Activated gamma-delta T cell treated with anti-CD3 and anti-CD28 coated beads, Interleukin-2, amount 50 U/mL, for 16 hours (primary cell): ENCODE results near the gene NMNAT2.

Experiments used
- DNase-seq: peaks from one replicate; pipeline ENCODE4 v3.0.0-alpha.2; 2020; ENCODE audit warnings: low read depth

NMNAT2 gene

DNA sequence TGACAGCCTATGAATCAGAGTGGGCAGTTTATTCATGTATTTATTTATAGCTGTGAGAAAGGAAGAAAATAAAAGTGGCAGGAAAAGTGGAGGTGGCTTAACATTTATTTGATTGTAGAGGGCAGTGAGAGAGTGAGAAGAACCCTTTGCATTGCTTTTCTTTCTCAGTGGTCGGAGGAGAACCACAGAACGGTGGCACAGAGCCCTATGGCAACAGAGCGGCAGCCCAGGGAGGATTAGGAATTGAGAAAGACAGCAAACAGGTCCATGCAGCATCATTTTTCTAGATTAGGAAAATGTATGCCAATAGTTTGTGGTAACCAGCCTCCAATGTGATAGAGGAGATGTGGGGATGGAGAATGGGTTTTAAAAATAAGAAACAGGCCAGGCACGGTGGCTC lies 53.1 kb downstream of the NMNAT2 start:
- DNase-seq: no peak

- no peak for DNase-seq
Observed at GRCh38 chr1:183363972-183364371, 54.2 kb downstream of the NMNAT2 start.

DNA sequence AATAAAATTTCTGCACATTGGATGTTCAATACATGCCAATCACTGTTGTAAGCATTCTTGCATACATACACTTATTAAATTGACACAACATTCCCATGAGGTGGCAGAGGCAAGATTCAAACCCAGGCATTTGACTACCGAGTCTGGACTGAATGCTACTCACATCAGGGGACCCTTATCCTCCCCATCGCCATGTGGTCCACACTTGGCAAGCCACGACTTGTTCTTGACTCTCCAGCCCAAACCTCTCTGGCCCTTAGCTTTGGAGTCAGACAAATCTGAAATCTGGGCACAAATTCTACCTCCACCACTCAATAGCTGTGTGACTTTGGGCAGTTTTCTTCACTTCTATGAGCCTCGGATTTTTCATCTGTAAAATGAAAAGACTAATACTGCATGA lies 57.1 kb downstream of the NMNAT2 start:
- no peak for DNase-seq

DNA sequence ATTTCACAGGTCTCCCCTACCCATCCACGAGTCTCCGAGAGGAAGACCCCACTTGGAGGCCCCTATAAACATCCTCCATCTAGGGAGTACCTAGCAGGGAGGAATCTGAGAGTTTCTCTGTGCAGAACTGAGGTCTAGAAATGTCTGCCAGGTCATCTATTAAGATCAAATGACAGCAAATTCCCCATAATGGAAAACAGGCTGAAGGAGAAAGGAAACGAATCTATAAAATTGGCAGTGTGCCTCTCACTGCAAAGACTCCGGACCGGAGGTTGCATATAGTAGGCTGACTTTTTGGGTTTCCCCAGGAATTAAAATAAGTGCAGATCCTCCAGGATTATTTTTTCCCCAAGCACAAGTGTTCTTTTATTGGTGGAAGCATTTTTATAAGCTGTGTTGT lies 57.7 kb downstream of the NMNAT2 start:
- no peak for DNase-seq

DNA sequence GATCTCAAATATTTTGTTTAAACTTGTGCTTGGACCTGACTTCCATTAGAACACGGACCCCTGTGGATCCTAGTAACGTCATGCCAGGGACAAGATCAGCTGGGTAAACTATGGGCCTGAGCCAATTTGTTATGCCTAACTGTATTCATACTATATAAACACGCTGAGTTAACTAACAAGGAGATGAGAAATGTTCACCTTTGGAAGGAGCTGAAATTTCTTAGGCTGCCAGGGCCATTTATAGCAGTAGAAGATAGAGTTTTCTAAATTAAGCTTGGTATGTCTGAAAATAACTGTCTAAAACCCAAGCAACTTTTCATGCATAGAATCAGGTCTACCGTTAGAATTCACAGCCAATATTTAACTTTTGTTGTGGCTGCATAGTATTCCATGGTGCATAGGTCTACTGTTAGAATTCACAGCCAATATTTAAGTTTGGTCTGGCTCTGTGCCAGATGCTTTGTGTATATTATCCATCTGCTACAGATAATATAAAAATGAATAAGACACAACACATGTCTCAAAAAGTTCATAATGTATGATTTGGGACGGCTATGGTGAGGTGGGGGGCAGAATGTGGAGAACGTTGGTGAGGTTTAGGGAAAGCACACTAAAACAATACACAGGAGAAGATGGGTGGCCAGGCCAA lies 61.5 kb downstream of the NMNAT2 start:
- DNase-seq: no peak

- no peak for DNase-seq
Observed at GRCh38 chr1:183355797-183356196, 62.4 kb downstream of the NMNAT2 start.

- no peak for DNase-seq
Observed at GRCh38 chr1:183355181-183355580, 63.0 kb downstream of the NMNAT2 start.

DNA sequence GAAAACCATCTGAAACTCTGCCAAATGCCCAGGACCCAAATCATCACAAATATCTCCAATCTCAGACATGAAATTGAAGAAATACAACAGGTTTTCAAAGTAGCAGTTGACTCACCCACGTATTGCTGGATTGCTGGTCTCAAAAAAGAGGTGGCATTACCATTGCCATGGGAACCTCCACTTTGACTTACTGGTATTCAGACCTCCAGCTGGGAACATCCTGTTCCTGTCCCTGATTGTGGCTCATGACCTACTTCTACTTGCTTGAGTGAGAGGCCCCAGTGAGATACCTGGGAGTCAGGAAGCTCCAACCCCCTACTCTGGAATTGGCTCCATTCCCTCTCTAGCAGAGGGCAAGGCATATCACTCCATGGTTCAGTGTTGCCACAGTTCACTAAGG lies 64.6 kb downstream of the NMNAT2 start:
- no peak for DNase-seq

- DNase-seq: no peak
Observed at GRCh38 chr1:183349201-183349711, 68.9 kb downstream of the NMNAT2 start.

GRCh38 chr1:183346276-183346732 lies 71.9 kb downstream of the NMNAT2 start:
- no peak for DNase-seq

DNA sequence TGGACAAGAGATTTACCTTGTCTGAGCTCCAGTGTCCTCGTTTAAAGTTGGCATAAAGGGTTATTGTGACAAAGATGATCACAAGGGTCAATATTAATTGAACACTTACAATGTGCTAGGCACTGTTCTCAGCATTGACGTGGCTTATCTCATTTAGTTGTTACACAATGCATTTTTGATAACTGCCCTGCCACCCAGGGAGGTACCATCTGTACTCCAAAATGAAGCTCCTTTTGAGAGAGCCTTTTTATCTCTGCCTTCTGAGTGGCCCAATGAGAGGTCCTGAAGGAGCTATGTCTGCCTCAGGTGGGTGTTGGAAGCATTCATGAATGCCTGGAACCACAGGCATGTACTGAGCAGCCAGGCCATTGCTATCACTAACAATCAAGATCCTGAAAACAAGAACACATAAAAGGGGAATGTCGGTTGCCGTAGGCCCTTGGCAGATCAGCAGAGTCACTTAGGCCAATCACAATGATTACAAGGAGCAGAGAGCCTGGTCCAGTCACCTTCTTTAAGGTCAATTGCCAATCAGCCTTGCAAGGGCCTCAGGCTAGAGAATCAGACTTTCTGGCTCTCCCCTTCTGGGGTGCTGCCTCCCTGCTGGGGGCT lies 78.5 kb downstream of the NMNAT2 start:
- no peak for DNase-seq

- DNase-seq: no peak
Observed at GRCh38 chr1:183331091-183331742, 87.0 kb downstream of the NMNAT2 start.

GRCh38 chr1:183330335-183330734 lies 87.8 kb downstream of the NMNAT2 start:
- no peak for DNase-seq

- DNase-seq: no peak
Observed at GRCh38 chr1:183328371-183328770, 89.8 kb downstream of the NMNAT2 start.

DNA sequence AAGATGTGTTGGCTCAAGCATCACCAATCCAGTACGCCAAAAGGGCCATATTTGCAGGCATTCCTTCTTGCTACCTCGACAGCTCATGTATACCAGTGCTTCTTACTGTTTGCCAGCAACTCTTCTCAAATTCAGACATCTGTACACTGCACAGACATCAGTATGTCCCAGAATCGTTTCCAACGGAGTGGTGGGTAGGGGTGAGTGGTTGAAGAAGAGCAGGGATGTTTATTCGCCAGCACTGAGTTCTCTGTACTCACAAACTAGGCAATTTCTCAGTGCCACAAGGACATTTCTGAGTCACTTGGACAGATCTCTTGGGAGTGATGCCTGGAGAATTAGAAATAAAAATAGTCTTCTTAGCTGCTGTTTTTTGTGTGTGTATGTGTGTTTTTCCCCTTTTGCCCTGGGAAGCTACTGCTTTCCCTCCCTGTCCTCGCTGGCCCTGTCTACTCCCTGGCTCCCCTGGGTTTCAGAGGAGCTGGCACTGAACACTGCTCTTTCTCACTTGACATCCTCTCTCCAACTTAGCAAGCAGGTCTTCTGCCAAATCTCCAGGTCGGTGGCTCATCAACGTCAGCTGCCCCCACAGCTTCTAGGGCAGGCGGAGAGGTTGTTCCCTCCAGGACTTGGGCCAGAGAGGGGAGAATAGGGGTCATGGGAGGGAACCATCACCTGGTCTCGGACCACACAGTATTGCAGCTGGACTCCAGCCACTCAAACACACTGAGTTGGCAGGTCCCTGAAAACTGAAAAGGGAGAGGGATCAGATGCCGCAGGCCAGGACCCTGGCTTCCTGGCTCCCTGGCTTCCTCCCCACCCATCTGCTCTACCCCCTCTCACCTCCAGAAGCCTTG lies 90.5 kb downstream of the NMNAT2 start:
- no peak for DNase-seq

DNA sequence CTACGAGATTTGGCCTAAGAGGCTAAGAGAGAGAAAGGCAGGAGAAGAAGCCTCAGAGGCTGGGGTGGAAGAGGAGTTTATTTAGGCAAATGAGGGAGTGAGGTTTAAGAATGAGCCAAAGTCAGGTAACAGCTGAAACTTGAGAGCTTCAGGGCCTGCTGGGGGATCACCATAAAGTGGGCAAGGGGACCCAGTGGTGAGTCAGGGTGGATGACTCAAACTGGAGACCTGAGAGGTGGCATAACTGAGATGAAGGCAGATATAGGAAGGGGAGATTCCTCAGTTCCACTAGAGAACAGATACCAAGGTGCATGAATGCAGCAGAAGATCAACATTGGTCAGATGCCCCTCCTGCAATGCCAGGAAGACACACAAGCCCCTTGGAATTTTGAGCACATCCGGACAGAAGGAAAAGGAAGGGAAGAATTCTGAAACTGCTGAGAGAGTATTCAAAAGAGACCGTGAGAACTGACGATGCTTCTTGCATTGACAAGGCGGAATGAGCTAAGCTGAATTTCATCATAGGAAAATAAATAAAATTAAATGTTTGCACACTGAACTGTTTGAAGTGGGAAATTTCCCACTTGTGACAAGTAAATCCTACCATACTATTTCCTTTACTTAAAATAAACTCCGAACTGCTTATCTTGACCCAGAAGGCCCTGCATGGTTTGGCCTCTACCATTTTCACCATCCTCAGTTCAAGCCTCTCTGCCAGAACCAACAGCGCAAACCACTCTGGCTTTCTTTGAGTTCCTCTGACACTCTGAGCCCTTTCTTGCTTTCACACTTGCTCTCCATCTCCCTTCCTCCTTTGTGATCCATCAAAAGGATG lies 94.1 kb downstream of the NMNAT2 start:
- no peak for DNase-seq

- DNase-seq: no peak
Observed at GRCh38 chr1:183319606-183320005, 98.6 kb downstream of the NMNAT2 start.

DNA sequence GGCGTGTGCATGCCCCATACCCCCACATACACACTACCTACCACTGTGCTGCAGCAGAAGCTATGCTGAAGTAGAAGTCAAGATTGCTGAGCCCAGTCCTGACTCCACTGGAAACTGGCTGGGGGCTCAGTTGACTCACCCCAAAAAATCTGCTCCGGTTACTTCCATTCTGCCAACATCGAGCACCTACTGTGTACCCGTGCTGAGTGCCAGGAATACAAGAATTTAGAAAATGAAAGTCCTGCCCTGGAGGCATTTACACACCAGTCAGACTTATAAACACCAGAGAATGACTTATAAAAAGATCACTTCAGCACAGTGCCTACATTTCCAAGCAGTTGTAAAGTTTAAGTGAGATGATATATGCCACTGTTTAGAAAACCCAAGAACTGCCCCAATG lies 99.1 kb downstream of the NMNAT2 start:
- DNase-seq: no peak

DNA sequence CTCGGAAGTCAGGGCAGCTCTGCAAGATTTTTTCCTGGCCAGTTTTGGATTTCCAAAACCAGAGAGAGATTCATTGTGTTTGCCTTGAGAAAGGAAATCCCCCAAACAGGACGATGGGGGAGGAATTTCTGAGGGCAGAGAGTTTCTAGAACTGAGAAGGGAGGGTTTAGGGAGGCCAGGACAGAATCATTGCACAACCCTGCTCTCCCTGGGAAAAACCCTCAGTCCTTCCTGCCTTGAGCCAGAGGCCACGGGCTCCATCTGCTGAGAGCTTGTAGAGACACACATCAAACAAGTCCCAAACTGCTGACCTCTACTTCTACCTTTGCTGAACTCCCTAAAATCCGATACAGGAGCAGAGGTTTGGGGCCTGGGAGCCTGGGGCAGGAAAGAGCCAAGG lies 99.7 kb downstream of the NMNAT2 start:
- no peak for DNase-seq

GRCh38 chr1:183315991-183316758 lies 102.0 kb downstream of the NMNAT2 start:
- no peak for DNase-seq

GRCh38 chr1:183313063-183313462 lies 105.1 kb downstream of the NMNAT2 start:
- no peak for DNase-seq
